GM12801 (cell line): ENCODE results near the gene NBEAL2.

Experiments used
- CTCF ChIP-seq: IDR thresholded peaks from one replicate; pipeline ENCODE4 v1.5.1; 2011; ENCODE audit warnings: control low read depth; ENCODE audit not compliant: insufficient read length; ENCODE audit errors: extremely low read depth

The NBEAL2 gene

GRCh38 chr3:46991406-46992165 is 12.1 kb downstream of the NBEAL2 start:
- no peak for TF ChIP-seq CTCF

- no peak for TF ChIP-seq CTCF
Observed at GRCh38 chr3:46992231-46992630, 12.8 kb downstream of the NBEAL2 start.

GRCh38 chr3:46993292-46993691 is 13.8 kb downstream of the NBEAL2 start:
- TF ChIP-seq CTCF: no peak

- TF ChIP-seq CTCF: no peak
Observed at GRCh38 chr3:46993986-46994385, 14.5 kb downstream of the NBEAL2 start.

- no peak for TF ChIP-seq CTCF
Observed at GRCh38 chr3:46994801-46995731, 15.6 kb downstream of the NBEAL2 start.

GRCh38 chr3:46995901-46996562 is 16.6 kb downstream of the NBEAL2 start:
- no peak for TF ChIP-seq CTCF
